Anterior cingulate cortex (tissue), 58 donors: Measurements from ENCODE around the gene TANGO2.

Source experiments
- DNase-seq, 58 donors: peaks; one replicate each; lab custom pipeline; 2025; lab: John Stamatoyannopoulos, UW

The TANGO2 gene

DNA sequence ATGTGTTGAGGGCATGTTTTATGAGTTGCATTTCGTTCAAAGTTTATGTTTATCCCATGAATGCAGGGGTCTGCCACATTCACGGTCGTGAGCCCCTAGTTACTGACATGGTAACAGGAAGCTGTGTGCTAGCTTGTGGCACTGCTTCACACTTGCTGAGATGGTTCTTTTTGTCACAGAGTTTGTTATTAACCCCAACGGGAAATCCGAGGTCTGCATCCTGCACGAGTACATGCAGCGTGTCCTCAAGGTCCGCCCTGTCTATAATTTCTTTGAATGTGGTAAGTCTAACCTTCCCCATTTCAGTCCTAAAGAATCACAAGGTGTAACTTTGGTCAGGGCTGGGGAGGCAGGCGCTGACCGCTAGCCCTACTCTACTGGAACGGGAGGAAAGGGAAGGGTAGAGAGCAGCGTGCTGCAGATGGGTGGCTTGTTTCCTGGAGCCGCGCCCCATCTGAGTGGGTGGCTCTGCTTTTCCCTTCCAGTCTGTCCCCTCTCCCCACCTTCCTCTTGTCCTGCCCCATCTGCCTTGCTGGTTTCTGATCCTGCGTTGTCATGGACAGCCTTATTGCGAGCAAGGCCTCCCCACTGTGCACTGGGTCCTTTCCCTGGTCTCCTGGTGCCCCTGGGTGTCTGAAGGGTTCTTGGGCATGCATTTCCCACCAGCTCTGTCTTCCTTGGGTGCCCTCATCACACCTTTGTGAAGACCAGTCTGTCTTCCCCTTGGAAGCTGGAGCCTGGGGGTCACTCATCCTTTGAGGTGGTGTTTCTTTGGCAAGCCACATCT, 71.0 kb downstream of the TANGO2 start:
- DNase-seq = no peak

DNA sequence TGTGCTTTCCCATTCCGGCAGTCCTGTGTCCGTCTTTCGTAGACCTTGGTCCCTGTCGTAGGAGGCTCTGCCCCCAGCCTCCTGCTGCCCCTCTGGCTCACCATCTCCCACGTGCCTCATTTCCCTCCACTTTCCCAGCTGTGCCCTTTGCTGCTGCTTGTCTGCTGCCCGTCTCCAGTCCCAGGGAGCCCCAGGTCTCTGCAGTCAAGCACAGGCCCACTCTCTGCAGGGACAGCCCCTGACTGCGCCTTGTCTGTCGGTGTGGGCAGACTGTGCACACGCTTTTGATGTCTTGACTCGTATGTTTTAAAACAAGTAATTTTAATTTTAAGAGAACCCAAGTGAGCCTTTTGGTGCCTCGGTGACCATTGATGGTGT, 71.6 kb downstream of the TANGO2 start:
- DNase-seq = no peak

DNA sequence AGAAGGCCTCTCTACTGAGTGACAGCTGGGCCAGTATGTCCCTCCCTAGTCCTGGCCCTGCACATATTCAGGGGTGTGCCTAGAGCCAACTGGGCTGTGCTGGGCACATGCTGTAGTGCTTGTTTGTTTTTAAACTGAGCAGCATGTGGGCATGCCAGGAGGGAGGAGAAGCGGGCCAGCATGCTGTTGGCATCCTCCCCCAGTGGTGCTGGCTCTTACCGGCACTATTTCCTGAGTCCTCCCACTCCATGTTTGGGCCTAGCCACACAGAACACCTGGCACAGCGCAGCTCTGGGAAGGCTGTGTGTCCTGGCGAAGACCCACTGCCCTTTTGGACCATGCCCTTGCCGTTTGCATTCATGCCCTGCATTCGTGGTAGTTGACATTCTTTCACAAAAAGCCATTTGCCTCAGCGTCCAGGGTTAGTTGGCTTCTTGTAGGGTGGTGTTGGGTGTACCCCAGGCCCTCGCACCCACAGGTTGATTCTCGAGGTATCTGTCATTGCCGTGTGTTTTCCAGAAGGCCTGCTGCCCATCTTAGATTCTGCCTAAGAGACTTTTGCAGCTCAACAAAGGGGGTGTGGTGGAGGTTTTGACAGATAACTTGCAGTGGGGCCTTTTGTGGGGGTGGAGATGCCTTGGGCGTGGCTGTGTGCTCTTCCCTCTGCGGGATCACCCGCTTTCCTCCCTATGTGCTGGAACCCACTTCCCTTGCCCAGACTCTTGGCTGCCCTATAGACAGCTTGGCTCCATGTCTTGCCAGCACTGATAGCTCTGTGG, 72.7 kb downstream of the TANGO2 start:
- peak in 42 of 58 donors; percentile 11 to 84 (median 51) for DNase-seq

DNA sequence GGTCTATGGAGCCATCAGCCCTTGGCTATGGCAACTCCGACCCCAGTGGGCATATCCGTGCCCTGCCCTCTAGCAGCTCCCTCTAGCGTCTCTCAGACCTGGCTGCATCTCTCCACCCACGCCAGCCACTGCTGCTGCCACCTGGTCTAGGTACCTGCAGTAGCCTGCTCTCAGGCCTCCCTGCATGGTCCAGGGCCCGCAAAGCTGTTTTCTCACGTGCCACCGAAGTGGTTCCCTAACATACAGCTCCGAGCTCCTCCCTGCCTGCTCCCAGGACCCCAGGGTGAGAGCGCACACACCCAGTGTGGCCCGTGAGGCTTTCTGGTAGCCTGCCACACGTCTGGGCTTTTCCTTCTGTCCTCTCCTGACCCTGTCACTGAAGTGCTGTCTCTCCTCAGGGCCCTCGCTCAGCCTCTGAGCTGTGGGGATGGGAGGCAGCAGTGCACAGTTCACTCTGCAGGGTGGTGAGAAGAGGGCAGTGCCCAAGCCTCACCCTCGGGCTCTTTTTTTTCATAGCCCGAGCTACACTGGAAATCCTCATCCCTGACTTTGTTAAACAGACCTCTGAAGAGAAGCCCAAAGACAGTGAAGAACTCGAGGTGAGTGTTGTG, 73.4 kb downstream of the TANGO2 start:
- DNase-seq = no peak

DNA sequence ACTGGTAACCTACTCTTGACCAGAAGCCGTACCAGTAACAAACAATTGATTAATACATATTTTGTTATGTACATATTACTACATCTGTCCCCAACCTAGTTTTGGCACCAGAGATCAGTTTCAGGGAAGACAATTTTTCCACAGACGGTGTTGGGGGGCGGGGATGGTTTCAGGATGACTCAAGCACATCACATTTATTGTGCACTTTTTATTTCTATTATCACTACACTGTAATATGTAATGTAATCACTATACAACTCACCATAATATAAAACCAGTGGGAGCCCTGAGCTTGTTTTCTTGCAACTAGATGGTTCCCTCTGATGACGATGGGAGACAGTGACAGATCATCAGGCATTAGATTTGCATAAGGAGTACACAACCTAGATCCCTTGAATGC, 74.6 kb downstream of the TANGO2 start:
- no peak for DNase-seq

DNA sequence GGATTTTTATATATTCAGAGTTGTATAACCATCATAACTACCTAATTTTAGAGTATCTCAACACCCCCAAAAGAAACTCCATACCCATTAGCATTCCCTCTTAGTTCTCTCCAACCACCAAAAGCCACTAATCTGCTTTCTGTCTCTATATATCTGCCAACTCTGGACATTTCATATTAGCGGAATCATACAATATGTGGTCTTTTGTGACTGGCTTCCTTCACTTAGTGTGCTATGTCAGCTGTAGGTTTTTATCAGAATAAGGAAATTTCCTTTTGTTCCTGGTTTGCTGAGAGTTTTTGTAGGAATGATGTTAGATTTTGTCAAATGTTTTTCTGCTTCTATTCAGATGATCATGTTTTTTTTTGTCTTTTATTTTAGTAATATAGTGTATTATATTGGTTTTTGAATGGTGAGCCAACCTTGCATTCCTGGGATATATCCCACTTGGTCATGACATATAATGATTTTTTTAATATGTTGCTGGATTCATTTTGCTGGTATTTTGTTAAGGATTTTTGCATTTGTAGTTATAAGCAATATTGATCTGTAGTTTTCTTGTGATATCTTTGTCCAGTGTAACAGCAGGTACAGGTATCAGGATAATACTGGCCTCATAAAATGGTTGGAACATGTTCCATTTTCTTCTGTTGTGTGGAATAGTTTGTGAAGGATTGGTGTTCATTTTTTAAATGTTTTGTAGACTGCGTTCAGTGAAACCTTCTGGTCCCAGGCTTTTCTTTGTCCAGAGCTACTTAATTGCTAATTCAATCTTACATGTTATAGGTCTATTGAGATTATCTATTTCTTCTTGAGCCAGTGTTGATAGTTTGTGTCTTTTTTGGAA, 75.9 kb downstream of the TANGO2 start:
- no peak for DNase-seq

DNA sequence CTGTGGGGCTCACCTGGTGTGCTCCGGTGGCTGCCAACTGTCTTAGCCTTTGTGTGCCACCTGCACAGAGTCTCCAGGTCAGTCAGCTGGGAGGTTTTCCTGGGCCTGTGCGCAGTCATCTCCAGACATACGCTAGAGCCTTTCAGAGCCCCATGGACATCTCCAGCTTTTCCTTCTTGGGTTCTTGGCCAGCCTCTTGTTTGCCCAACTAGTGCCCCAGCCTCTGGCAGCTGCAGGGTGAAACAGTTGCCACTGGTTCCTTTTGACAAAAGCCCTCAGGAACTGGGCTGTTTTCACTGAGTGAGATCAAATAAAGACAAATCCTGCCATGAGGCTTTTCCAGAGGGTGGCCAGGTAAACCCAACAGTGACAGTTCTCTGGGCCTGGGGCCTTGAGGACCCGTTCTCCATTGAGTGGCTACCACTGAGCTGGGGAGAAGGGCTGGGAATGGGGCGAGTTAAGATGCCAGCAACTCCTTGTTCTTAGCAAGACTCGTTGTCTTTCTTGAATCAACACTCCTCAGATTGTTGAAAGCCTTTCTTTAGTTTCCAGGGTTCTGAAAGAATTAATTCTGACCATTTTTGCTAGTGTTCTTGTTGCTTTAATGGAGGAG, 78.3 kb downstream of the TANGO2 start:
- DNase-seq = no peak

DNA sequence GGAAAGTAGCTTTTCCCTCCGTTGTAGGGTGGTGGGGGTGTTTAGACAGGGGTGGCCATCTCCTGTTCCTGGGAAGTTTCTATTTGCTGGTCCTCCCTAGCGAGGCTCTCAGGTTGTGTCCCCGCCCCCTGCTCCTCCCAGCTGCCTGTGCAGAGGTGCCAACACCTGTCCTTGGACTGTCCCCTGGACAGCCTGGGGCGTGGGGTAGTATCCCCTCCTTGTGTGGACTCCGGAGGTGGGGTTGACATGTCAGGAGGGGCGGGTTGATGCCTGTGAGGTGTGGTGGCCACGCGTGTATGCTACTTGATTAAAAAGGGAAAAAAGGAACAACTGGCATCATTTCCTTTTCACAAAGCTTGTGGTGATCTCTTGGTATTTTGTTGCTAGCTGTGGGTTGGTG, 80.7 kb downstream of the TANGO2 start:
- no peak for DNase-seq

DNA sequence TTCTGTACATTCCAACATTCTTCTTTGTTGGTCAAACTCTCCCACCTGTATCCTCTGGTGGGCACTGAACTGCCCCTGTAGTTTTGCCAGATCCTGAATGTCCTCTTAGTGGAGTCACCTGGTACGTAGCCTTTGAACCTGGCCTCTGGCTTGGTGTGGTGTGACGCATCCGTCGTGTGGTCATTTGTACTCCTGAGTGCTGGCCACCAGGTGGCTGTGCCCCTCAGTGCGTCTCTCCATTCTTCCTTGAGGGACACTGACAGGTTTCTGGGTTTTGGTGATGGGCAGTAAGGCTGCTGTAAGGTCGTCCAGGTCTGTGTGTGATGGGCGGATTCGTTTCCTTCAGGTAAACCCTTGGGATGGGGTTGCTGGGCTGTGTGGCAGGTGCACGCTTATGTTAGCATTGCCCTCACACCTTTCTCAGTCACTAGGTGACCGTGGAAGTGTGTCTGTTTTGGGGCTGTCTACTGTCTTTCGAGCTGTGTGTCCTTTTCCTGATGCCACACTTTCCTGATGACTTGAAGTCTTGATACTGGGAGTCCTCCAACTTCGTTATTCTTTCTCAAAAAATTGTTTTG, 81.4 kb downstream of the TANGO2 start:
- DNase-seq = no peak

DNA sequence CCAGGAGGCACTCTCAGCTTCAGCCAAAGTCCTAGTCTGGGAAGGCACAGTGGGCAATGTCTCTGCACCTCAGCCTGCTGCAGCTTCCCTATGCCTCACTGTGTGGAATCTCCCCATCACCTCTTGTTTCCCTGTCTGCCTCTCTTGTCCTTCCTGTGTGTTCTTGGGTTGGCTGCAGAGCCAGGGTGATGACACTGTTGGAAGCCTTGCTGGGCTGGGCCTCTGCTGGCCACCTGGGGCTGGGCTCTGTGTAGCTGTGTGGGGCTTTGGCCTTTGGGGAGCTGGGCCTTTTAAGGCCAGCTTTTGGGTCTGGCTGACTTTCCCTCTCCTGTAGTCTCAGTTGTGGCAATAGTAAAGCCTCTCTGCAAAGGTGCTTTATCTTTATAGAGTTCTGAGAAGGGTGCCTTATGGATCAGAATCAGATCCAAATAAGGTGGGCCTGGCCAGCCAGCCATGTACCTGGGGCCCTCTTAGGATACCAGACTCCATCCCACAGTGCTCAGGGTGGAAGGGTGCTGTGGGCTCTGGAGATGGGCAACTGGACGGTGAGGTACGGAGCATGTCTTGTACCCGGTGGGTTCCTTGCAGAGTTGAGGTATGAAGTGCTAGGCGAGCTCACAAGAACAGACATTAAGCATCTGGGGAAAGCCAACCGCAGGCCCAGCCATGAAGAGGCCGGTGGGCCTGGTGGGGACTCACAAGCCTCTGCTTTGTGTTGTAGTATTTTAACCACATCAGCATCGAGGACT, 84.7 kb downstream of the TANGO2 start:
- no peak for DNase-seq

DNA sequence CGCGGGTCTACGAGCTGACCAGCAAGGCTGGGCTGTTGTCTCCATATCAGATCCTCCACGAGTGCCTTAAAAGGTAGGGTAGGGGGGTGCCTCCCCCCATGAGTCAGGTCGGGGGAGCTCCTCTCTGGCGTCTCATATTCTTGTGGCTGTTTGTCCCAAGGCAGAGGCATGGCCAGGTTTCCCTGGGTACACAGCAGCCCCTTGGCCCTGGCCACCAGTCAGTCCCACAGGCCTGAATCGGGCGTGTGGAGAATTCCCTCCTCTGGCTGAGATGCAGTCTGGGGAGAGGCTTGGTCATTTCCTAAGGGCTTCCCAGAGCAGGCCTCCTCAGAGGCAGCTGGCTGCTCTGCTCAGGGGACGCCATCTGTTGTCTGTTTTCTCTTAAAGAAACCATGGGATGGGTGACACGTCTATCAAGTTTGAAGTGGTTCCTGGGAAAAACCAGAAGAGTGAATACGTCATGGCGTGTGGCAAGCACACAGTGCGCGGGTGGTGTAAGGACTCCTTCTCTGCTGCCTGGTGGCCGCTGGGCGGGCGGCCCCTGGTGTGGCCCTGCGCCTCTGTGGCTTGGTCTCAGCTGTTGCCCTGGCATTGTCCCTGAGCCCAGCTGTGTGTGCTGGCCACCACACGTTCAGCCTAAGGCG, 85.4 kb downstream of the TANGO2 start:
- DNase-seq = peak in 6 of 58 donors; percentile 22 to 45 (median 33)

DNA sequence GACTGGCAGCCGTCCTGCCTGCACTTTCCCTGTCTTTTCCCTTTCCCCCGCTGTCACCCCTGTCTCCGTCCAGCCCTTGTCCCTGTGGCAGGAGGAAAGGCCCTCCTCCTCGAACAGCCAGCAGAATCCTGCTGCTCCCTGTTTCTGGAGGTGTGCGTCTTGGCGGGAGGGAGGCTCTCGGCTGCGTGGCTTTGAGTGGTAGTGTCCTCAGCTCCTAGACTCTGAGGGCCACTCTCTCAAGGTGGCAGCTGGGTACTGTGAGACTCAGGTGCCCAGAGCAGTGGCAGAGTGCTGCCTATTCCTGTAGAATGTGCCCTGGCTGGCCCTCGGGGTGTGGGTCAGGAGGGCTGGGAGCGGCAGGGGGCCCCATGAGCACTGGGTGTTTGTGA, 85.9 kb downstream of the TANGO2 start:
- DNase-seq = no peak

DNA sequence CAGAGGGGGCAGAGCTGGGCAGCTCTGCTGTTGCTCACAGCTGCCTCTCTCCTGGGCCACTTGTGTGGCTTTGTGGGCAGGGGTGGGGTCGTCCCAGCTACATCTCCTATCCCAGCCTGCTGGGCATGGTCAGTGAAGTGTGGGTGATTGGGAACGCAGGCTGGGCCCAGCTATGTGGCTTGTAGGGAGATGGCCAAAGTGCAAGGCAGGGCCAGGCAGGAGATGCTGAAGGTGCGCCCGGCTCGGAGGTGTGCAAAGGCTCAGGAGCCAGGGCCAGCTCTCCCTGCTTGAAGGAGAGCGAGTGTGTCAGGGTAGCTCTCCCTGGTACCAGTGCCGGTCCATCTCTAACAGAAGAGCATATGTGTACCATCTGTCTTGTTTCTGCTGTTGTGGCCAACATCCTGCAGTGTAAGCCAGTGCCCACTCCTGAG, 86.6 kb downstream of the TANGO2 start:
- DNase-seq = no peak

DNA sequence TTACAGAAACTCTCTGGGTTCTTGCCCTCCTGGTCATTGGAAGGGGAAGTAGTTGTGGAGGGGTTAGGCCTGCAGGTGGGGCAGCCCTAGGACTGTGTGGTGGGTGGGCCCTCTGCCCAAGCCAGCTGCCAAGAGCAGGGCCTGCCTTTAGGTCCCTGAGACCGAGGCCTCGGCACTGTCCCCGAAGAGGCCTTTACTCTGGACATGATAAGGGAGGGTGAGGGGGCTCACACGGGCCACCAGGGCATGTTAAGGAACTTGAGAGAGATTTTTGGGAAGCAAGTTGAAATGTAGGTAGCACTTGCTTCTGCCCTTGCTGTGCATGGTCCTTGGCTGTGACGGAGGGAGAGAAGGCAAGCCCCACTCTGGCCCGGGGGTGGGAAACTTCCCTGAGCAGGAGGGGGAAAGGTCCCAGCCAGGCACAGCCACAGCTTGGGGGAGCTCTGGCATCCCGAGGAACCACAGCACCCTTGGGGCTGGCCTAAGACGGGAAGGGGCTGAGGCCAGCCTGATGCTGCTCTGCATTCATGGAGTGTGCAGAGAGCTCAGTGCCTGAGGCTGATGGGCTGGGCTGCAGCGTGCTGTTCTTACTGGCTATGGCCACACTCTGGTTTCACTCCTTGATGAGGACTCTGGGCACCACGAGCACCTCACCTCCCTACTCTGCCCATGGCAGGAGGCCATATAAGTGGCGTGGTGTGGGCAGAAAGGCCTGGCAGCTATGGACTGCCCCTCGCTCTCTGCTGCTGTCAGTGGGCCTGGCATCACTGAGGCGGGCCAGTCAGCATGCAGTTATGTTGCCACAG, 87.2 kb downstream of the TANGO2 start:
- no peak for DNase-seq

DNA sequence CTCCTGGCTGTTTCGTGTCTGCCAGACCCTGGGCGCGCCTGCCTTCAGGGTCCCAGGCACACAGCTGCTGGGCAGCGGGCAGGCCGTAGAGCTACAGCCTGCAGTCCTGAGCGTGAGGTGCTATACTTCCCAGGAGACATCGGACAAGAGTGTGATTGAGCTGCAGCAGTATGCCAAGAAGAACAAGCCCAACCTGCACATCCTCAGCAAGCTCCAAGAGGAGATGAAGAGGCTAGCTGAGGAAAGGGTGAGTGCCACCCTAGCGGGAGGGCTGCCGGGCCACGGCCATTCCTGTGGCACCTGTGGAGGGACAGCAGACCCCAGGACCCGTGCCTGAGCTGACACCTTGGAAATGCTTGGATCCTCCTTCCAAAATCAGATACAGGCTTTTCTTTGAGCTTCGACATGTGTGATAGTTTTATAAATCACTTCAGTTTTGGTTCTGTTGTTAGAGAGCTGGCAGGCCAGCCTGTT, 87.9 kb downstream of the TANGO2 start:
- DNase-seq = no peak

DNA sequence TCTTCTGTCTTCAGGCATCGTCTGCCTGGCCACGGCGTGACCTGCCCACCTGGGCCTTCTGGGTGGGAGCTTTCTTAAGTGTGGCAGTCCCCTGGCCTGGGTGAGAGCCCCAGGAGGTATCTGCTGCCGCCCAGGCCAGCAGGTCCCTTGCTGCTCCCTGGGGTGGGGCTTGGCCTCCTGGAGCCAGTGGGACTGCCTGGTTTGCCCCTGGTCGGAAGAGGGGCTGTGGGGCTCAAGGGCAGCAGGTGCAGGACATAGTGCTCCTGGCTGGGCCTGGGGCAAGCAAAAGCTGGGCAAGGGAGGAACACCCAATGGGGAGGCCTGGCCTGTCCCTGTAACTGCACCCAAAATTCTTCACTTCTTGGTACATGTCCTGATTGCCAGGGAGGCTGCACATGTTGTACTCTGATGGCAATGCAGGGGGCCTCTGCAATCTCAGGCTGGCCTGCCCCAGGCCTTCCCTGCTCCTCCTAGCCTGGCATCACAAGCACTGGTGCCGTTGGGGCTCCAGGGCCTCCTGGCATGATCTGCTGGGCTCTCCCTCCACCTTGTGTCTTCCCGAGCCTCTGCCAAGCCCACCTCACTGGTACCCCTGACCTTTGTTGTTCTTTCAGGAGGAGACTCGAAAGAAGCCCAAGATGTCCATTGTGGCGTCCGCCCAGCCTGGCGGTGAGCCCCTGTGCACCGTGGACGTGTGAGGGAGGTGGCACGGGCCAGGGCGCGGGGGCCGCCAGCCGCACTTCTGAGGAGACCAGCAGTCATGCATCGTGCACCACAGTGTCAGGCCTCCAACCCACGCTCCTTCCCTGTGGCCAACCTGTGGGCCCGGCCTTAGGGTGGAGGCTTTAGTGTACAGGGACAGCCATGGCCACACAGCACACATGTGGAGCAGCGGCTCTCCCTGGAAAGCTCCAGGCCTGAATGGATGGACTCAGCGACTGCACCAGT, 88.8 kb downstream of the TANGO2 start:
- no peak for DNase-seq
